C1 segment of cervical spinal cord (tissue), 14 donors: ENCODE results near the gene HOXB8.

Experiments
- DNase-seq, 14 donors: peaks; one replicate each; lab custom pipeline; 2025; lab: John Stamatoyannopoulos, UW

The HOXB8 gene

GRCh38 chr17:48615047-48615962 is at the start of gene HOXB8:
Gene HOXB8, minus strand, starts transcription at chr17:48615292. Its CDS starts 588 bp downstream, at chr17:48614704.
- DNase-seq, result no peak

DNA sequence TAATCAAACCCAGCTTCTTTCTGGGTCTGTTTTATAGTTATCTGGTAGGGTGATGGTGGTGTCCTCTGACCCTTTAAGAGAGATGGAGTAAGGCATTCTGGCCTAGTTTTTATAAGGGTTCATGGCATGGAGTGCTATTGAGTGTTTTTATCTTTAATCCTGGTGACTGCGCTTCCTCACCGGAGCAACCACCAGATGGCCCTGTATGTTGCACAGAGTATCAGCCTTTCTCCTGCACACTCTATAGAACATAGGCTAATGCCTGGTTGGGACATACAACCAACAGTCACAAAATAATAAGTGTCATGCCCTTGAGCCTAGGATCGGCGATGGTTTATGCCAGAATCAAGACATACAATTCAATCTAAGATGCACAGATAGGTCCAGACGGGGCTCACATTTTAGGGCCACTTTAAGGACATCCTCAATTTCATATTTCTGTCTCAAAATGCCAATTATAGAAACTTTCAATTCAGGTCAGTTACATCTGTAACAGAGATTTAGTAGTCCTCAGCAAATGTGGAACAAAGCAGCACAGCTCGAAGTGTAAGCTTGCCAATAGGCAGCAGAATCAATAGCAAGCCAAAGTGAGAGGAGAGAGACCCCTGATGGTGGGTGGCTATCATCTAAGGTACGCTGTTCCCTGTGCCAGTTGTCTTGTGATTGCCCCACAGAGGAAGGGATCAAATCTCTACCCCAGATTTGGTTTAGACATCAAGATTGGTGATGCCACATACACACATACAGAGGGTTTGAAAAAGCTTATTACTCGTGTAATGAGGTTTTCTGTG is 48.2 kb upstream of the HOXB8 start:
- no peak for DNase-seq

- DNase-seq, result no peak
Measured at GRCh38 chr17:48655913-48656312, 40.8 kb upstream of the HOXB8 start.

DNA sequence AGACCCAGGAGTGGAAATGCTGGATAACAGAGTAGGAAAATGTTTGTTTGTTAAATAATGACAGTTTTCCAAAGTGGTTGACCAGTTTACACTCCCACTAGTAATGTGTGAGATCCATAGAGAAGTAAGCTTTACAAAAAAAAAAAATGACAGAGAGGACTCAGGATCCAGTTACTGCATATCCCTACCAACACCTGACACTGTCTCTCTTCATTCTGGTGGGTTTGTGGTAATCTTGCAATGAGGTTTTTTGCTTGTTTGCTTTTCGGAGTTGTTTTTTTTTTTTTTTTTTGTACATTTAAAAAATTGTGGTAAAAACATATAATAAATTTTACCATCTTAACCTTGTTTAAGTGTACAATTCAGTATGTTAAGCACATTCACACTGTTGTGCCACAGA is 34.6 kb upstream of the HOXB8 start:
- no peak for DNase-seq

GRCh38 chr17:48647963-48648245 is 32.8 kb upstream of the HOXB8 start:
- no peak for DNase-seq

GRCh38 chr17:48647103-48647962 is 32.2 kb upstream of the HOXB8 start:
- DNase-seq, result no peak

GRCh38 chr17:48646183-48647102 is 31.4 kb upstream of the HOXB8 start:
- DNase-seq, result no peak

- DNase-seq, result no peak
Measured at GRCh38 chr17:48645639-48646182, 30.6 kb upstream of the HOXB8 start.

GRCh38 chr17:48644910-48645557 is 29.9 kb upstream of the HOXB8 start:
- DNase-seq, result no peak

- no peak for DNase-seq
Measured at GRCh38 chr17:48644159-48644558, 29.1 kb upstream of the HOXB8 start.

DNA sequence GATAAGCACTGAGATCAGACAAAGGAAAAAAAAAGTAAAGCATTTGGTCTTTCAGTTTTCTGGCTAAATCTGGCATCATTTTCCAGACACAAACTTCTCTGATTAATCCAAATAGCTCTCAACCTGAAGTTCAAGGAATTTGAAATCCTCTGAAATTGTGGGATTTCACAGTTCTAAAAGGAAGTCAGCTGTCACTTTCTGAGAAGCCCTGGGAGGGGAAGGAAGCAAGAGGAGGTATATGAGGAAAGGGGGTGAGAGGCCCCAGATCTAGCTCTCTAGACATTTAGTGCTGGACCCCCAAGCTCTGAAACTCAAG is 28.6 kb upstream of the HOXB8 start:
- no peak for DNase-seq

- no peak for DNase-seq
Measured at GRCh38 chr17:48642843-48643696, 28.0 kb upstream of the HOXB8 start.

- no peak for DNase-seq
Measured at GRCh38 chr17:48642059-48642842, 27.2 kb upstream of the HOXB8 start.

DNA sequence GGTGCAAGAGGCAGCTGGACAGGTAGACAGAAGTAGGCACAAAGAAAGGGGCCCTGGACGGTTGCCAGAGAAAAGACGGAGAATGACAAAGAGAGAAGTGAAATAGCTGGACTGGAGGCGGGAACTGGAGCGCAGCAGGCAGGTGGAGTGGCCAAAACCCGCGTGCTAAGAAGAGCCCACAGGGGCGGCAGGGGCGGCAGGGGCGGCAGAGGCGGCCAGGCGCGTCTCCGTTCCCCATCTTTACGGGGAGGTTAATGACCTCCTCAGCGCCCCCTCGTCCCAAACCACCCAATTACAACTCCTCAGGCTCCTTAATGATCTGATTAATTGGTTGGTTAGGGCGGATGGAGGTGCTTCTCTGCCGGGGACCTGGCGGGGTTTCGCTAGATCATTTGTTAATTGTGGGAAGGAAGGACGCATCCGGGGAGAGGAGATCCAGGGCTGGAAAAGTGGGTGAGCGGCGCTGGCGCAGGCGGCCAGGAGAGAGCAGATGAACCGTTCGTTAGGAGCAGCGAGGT is 26.5 kb upstream of the HOXB8 start:
- no peak for DNase-seq

- no peak for DNase-seq
Measured at GRCh38 chr17:48640858-48641180, 25.7 kb upstream of the HOXB8 start.

DNA sequence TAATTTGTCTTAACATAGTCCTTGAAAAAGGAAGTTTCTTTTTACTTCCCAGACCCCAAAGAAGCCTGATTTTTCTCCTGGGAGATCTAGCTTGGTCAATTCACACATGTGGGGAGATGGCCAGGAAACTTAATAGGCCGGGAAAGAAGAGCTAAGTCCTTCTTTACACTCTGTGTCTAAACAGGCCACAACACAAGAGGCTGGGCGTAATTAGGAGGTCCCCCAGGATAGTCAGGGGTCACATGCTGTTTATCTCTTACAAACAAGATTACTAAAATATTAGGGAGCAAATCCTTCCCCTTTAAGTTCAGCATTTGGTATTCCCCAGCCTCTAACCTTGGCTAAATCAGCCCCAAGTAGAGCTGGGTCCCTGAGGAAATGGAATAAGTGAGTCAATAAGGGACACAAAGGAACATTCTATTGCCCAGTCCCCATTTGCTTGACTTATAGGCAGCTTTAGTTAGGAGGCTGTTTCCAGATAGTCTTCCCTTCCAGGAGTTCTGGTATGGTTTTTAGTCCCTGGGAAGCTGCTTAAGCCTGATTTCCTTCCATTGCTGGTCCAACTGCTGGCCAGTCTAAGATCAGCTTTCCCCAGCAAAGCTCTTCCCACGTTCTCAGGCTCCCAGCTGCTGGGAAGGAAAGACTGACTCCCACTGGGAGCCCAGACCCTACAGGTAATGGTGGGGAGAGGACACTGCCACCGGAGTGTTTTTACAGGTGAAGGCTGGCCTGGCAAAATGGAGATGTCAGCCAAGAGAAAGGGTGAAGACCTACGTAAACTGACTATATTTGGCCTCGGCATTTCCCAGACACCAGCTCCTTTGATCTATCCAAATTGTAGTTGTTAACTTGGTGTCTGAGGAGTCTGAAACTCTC is 25.1 kb upstream of the HOXB8 start:
- no peak for DNase-seq

GRCh38 chr17:48639136-48639535 is 24.0 kb upstream of the HOXB8 start:
- no peak for DNase-seq
